IMR-90 (cell line): ENCODE measurements around the gene HOXB8. TPM values are rescaled to one million over a fixed set of nuclear protein-coding genes. Genes with fewer than 3 reads are reported as not detected.

Source experiments
- ATAC-seq: fragments of 200-7000 bp; cut with Tn5 transposase; 2 replicates; pipeline ENCODE4 v1.9.1; 2020; ENCODE audit warnings: low read depth, mild to moderate bottlenecking, moderate library complexity
- BruUV-seq: library from RNA; stranded (reverse); fragments of 400-500 nt; replicated peaks from 2 replicates; lab custom pipeline; 2021; lab: Mats Ljungman, UMichigan
- CTCF ChIA-PET: fragments of 300-600 bp; formaldehyde crosslinking; extraction: SDS; loops from one replicate; lab custom pipeline; 2021; ENCODE audit warnings: antibody characterized with exemption; lab: Yijun Ruan, JAX
- POLR2A ChIA-PET: fragments of 300-600 bp; sonication (Branson Sonifier 250); formaldehyde crosslinking; loops from one replicate; lab custom pipeline; 2022; ENCODE audit warnings: antibody characterized with exemption; ENCODE audit not compliant: unreplicated experiment; lab: Charles Lee
- DNase-seq: peaks from one replicate; pipeline ENCODE4 v3.0.0; 2013
- H2AFZ ChIP-seq: replicated peaks from 2 replicates; pipeline ENCODE3; 2013; ENCODE audit warnings: low read length, mild to moderate bottlenecking; ENCODE audit not compliant: poor library complexity
- H2AK5ac ChIP-seq: 2 replicates; pipeline ENCODE4 v1.6.1; 2013; ENCODE audit warnings: low read depth, low read length, inconsistent platforms
- H2AK9ac ChIP-seq: replicated peaks from 2 replicates; pipeline ENCODE3; 2013; ENCODE audit warnings: mild to moderate bottlenecking, low read depth, low read length, moderate library complexity; ENCODE audit not compliant: poor library complexity
- H2BK120ac ChIP-seq: 2 replicates; pipeline ENCODE4 v1.6.1; 2013; ENCODE audit warnings: low read depth, low read length, inconsistent platforms
- H2BK15ac ChIP-seq: 3 replicates; pipeline ENCODE4 v1.6.1; 2013; ENCODE audit warnings: low read depth, low read length, inconsistent platforms
- H2BK20ac ChIP-seq: 2 replicates; pipeline ENCODE4 v1.6.1; 2013; ENCODE audit warnings: low read depth, mild to moderate bottlenecking, inconsistent platforms, low read length, moderate library complexity
- H2BK5ac ChIP-seq: 2 replicates; pipeline ENCODE4 v1.6.1; 2013; ENCODE audit warnings: mild to moderate bottlenecking, low read depth, low read length, inconsistent platforms; ENCODE audit not compliant: poor library complexity, severe bottlenecking
- H3K14ac ChIP-seq: replicated peaks from 2 replicates; pipeline ENCODE4 v1.6.1; 2013; ENCODE audit warnings: low read depth, low read length, inconsistent platforms
- H3K18ac ChIP-seq: 2 replicates; pipeline ENCODE4 v1.6.1; 2013; ENCODE audit warnings: low read depth, low read length, control low read depth
- H3K23ac ChIP-seq: 2 replicates; pipeline ENCODE4 v1.6.1; 2013; ENCODE audit warnings: low read depth, low read length, inconsistent platforms
- H3K27ac ChIP-seq: 2 replicates; pipeline ENCODE4 v1.5.1; 2013; ENCODE audit warnings: mild to moderate bottlenecking, control low read depth, low read length; ENCODE audit not compliant: insufficient read depth
- H3K27me3 ChIP-seq: 2 replicates; pipeline ENCODE4 v1.6.1; 2013; ENCODE audit warnings: low read length; ENCODE audit not compliant: control insufficient read depth, insufficient read depth
- H3K36me3 ChIP-seq: 2 replicates; pipeline ENCODE4 v1.6.1; 2013; ENCODE audit warnings: low read length, mixed read lengths; ENCODE audit not compliant: control insufficient read depth, insufficient read depth
- H3K4ac ChIP-seq: 2 replicates; pipeline ENCODE4 v1.6.1; 2013; ENCODE audit warnings: low read depth, low read length, inconsistent platforms
- H3K4me1 ChIP-seq: 2 replicates; pipeline ENCODE4 v1.6.1; 2013; ENCODE audit warnings: low read length, mixed read lengths; ENCODE audit not compliant: control insufficient read depth, insufficient read depth
- H3K4me2 ChIP-seq: 2 replicates; pipeline ENCODE4 v1.6.1; 2013; ENCODE audit warnings: low read depth, mild to moderate bottlenecking, control low read depth, low read length, moderate library complexity
- H3K4me3 ChIP-seq: 2 replicates; pipeline ENCODE4 v1.5.1; 2013; ENCODE audit warnings: low read depth, mild to moderate bottlenecking, control low read depth, low read length, moderate library complexity; ENCODE audit not compliant: insufficient read depth
- H3K56ac ChIP-seq: 2 replicates; pipeline ENCODE4 v1.6.1; 2013; ENCODE audit warnings: low read length, inconsistent platforms; ENCODE audit not compliant: insufficient read depth; ENCODE audit errors: extremely low read depth
- H3K79me1 ChIP-seq, 2 experiments: 2 replicates each; pipeline ENCODE4 v1.6.1; 2013; ENCODE audit warnings: low read length in 2 of 2, inconsistent platforms in 1 of 2, low read depth in 1 of 2
- H3K9ac ChIP-seq: 2 replicates; pipeline ENCODE4 v1.6.1; 2013; ENCODE audit warnings: low read depth, low read length, control low read depth
- H3K9me1 ChIP-seq: 2 replicates; pipeline ENCODE4 v1.6.1; 2013; ENCODE audit warnings: low read length, inconsistent platforms; ENCODE audit not compliant: insufficient read depth
- H3K9me3 ChIP-seq: 2 replicates; pipeline ENCODE4 v1.6.1; 2013; ENCODE audit warnings: low read length; ENCODE audit not compliant: control insufficient read depth, insufficient read depth
- H4K20me1 ChIP-seq: 2 replicates; pipeline ENCODE4 v1.6.1; 2013; ENCODE audit warnings: low read length, inconsistent platforms; ENCODE audit not compliant: insufficient read depth
- H4K5ac ChIP-seq: 2 replicates; pipeline ENCODE4 v1.6.1; 2013; ENCODE audit warnings: mild to moderate bottlenecking, low read depth, low read length, control low read depth
- H4K8ac ChIP-seq, 2 experiments: 2 replicates each; pipeline ENCODE4 v1.6.1; 2013; ENCODE audit warnings: low read depth in 2 of 2, low read length in 2 of 2, control low read depth in 1 of 2, inconsistent platforms in 1 of 2
- H4K91ac ChIP-seq: 2 replicates; pipeline ENCODE4 v1.6.1; 2013; ENCODE audit warnings: low read depth, low read length, inconsistent platforms; ENCODE audit not compliant: insufficient read depth
- BHLHE40 ChIP-seq: fragments of 150-350 bp; IDR thresholded peaks from 2 replicates; pipeline ENCODE4 v1.6.1; 2016; ENCODE audit warnings: mild to moderate bottlenecking, low read depth, low read length
- CEBPB ChIP-seq: IDR thresholded peaks from 2 replicates; pipeline ENCODE4 v1.6.1; 2012; ENCODE audit warnings: low read depth, low read length, improper control_type of control experiment
- CHD1 ChIP-seq: IDR thresholded peaks from 2 replicates; pipeline ENCODE4 v1.6.1; 2012; ENCODE audit warnings: low read depth, low read length, improper control_type of control experiment
- CTCF ChIP-seq: conservative IDR thresholded peaks from 2 replicates; pipeline ENCODE4 v1.5.1; 2012; ENCODE audit warnings: mild to moderate bottlenecking, low read depth, low read length, improper control_type of control experiment
- ELK1 ChIP-seq: fragments of 150-350 bp; IDR thresholded peaks from 2 replicates; pipeline ENCODE4 v1.6.1; 2016; ENCODE audit warnings: low read depth, mild to moderate bottlenecking, low read length, moderate library complexity, borderline replicate concordance
- FOS ChIP-seq: fragments of 150-350 bp; IDR thresholded peaks from 2 replicates; pipeline ENCODE4 v1.6.1; 2016; ENCODE audit warnings: low read depth, low read length
- MAFK ChIP-seq: IDR thresholded peaks from 2 replicates; pipeline ENCODE4 v1.6.1; 2012; ENCODE audit warnings: low read depth, low read length, improper control_type of control experiment
- MAZ ChIP-seq: IDR thresholded peaks from 2 replicates; pipeline ENCODE4 v1.6.1; 2012; ENCODE audit warnings: low read depth, mild to moderate bottlenecking, low read length, improper control_type of control experiment, moderate library complexity, borderline replicate concordance
- MXI1 ChIP-seq: IDR thresholded peaks from 2 replicates; pipeline ENCODE4 v1.6.1; 2012; ENCODE audit warnings: low read depth, mild to moderate bottlenecking, low read length, moderate library complexity, borderline replicate concordance
- NFE2L2 ChIP-seq: fragments of 150-350 bp; IDR thresholded peaks from 2 replicates; pipeline ENCODE4 v1.6.1; 2016; ENCODE audit warnings: low read depth, mild to moderate bottlenecking, low read length
- POLR2A ChIP-seq: IDR thresholded peaks from 2 replicates; pipeline ENCODE4 v1.6.1; 2012; ENCODE audit warnings: mild to moderate bottlenecking, low read depth, low read length
- RAD21 ChIP-seq: IDR thresholded peaks from 2 replicates; pipeline ENCODE4 v1.6.1; 2012; ENCODE audit warnings: low read length, improper control_type of control experiment
- RCOR1 ChIP-seq: IDR thresholded peaks from 2 replicates; pipeline ENCODE4 v1.6.1; 2012; ENCODE audit warnings: mild to moderate bottlenecking, low read length, improper control_type of control experiment; ENCODE audit not compliant: insufficient replicate concordance
- RFX5 ChIP-seq: IDR thresholded peaks from 2 replicates; pipeline ENCODE4 v1.8.0; 2012; ENCODE audit warnings: low read depth, mild to moderate bottlenecking, low read length, moderate library complexity
- SMC3 ChIP-seq: fragments of 150-350 bp; IDR thresholded peaks from 2 replicates; pipeline ENCODE4 v1.6.1; 2016; ENCODE audit warnings: low read depth, mild to moderate bottlenecking, antibody characterized with exemption, low read length, moderate library complexity
- USF2 ChIP-seq: fragments of 150-350 bp; IDR thresholded peaks from 2 replicates; pipeline ENCODE4 v1.6.1; 2017; ENCODE audit warnings: mild to moderate bottlenecking, antibody characterized with exemption, low read length, low read depth
- dilution Hi-C: fragments of 300-500 bp; cut with HindIII; formaldehyde crosslinking; loops from one replicate; pipeline ENCODE4 v1.14.3; 2018; ENCODE audit warnings: low sequenced_read_pairs; ENCODE audit not compliant: unreplicated experiment
- in situ Hi-C: fragments of 300-500 bp; cut with MboI; formaldehyde crosslinking; loops from 3 replicates; pipeline ENCODE4 v1.14.3; 2019; ENCODE audit warnings: low sequenced_read_pairs, inconsistent platforms, mixed read lengths
- intact Hi-C: fragments of 100-400 bp; cut with micrococcal nuclease; formaldehyde crosslinking; loops from 2 replicates; pipeline ENCODE4 v1.10.0; 2022
- polyA plus RNA-seq, 3 experiments: library from polyadenylated mRNA; depleted of rRNA; stranded (reverse); fragments of >200 nt; gene quantifications; 2 replicates each; pipeline ENCODE4 v1.2.3, GENCODE V29; 2012; ENCODE audit warnings: low replicate concordance in 1 of 3
- total RNA-seq: library from RNA; depleted of rRNA; stranded (reverse); fragments of >200 nt; gene quantifications from 2 replicates; pipeline ENCODE4 v1.2.3, GENCODE V29; 2012

Gene HOXB8
- total and polyA plus RNA-seq, 2 of the 4 experiments (the other 2 are of a cell fraction), result 0.54 to 5.3 TPM

GRCh38 chr17:48590607-48591161 lies 24.4 kb downstream of the HOXB8 start:
- peak; percentile 16 for DNase-seq
- Histone ChIP-seq H2BK20ac (peak overlapping the region; percentile 91), H4K8ac (peak overlapping the region; percentile 96 to 99), H3K23ac (peak overlapping the region; percentile 100), H3K4me1 (peaks cover 9% of the 10 kb centered on the region), H2AK5ac (peak overlapping the region; percentile 98), H3K36me3 (peaks cover 14% of the 10 kb centered on the region; the same call in 1 of the 2 replicates), H3K18ac (peak overlapping the region; percentile 96), H3K27ac (peak overlapping the region; percentile 99), H4K91ac (peak overlapping the region; percentile 99), H3K9me3 (no peaks in the 10 kb centered on the region), H4K20me1 (no peaks in the 10 kb centered on the region; the same call in 1 of the 2 replicates), H3K14ac (peak overlapping the region; percentile 99), H3K9ac (peak overlapping the region; percentile 100), H3K9me1 (no peaks in the 10 kb centered on the region), H2BK120ac (peak overlapping the region; percentile 97), H3K27me3 (no peaks in the 10 kb centered on the region), H4K5ac (peak overlapping the region; percentile 89), H2BK5ac (peak overlapping the region; percentile 99), H3K4ac (peak overlapping the region; percentile 99), H2AK9ac (peak overlapping the region; percentile 94), H3K79me1 (no peaks in the 10 kb centered on the region), H3K4me3 (peak overlapping the region; percentile 91), H3K56ac (peak overlapping the region; percentile 100), H2BK15ac (peak overlapping the region; percentile 95), H2AFZ (peak overlapping the region; percentile 64), H3K4me2 (peak overlapping the region; percentile 98)
- intact Hi-C loops, result no loop called here
- dilution Hi-C loops, result no loop called here
- TF ChIP-seq ELK1, result no peak
- no peak for TF ChIP-seq FOS
- no peak for TF ChIP-seq MAFK
- TF ChIP-seq CEBPB, result no peak
- no peak for TF ChIP-seq NFE2L2
- no peak for TF ChIP-seq SMC3
- no peak for TF ChIP-seq CHD1
- TF ChIP-seq CTCF, result no peak
- TF ChIP-seq MAZ, result no peak
- no peak for TF ChIP-seq RAD21
- no peak for TF ChIP-seq BHLHE40
- no peak for TF ChIP-seq RFX5
- no peak for TF ChIP-seq RCOR1
- TF ChIP-seq USF2, result no peak
- no peak for TF ChIP-seq POLR2A
- no peak for TF ChIP-seq MXI1
- in situ Hi-C loops, result loop anchor here (10.0 kb wide), 1 partner anchor 566 kb away; no protein-coding TSS in a partner anchor
- CTCF ChIA-PET, result interaction anchor here (0.6 to 1.5 kb wide), 3 partner anchors 45 to 239 kb away, joined by 4 read pairs; no protein-coding TSS in a partner anchor
- POLR2A ChIA-PET, result interaction anchor here (0.6 to 1.0 kb wide), 5 partner anchors 10 to 35 kb away, joined by 3 to 9 read pairs (median 4); no protein-coding TSS in a partner anchor
- ATAC-seq, result no peak
- no TSS peak for BruUV-seq
